Liver (tissue), 9 donors: ENCODE data around the gene STK39. TPM values are rescaled to one million over a fixed set of nuclear protein-coding genes. Genes with fewer than 3 reads are reported as not detected.

Experiments
- DNase-seq: peaks from one replicate; pipeline ENCODE4 v3.0.0-alpha.2; 2017; ENCODE audit warnings: low spot score
- H3K27ac ChIP-seq, 2 donors: one replicate each; pipeline ENCODE4 v1.7.0; 2013; ENCODE audit warnings: inconsistent platforms in 2 of 2, low read length in 2 of 2, control low read depth in 1 of 2, low read depth in 1 of 2, mild to moderate bottlenecking in 1 of 2
- H3K27me3 ChIP-seq, 4 donors: one replicate each; pipeline versions ENCODE4 v1.6.1 to v1.7.0; 2013; ENCODE audit warnings: low read length in 3 of 4, inconsistent platforms in 1 of 4, mild to moderate bottlenecking in 1 of 4, moderate library complexity in 1 of 4; ENCODE audit not compliant: control insufficient read depth in 4 of 4, insufficient read depth in 4 of 4
- H3K36me3 ChIP-seq, 4 donors: one replicate each; pipeline versions ENCODE4 v1.6.1 to v1.7.0; 2013; ENCODE audit warnings: low read length in 3 of 4, mild to moderate bottlenecking in 3 of 4, low read depth in 1 of 4, moderate library complexity in 1 of 4; ENCODE audit not compliant: control insufficient read depth in 4 of 4, insufficient read depth in 3 of 4
- H3K4me1 ChIP-seq, 4 donors: one replicate each; pipeline versions ENCODE4 v1.6.1 to v1.7.0; 2013; ENCODE audit warnings: low read length in 3 of 4, mild to moderate bottlenecking in 3 of 4, moderate library complexity in 1 of 4; ENCODE audit not compliant: control insufficient read depth in 4 of 4, insufficient read depth in 4 of 4
- H3K4me3 ChIP-seq, 3 donors: one replicate each; pipeline versions ENCODE4 v1.6.1 to v1.7.0; 2013; ENCODE audit warnings: low read length in 3 of 3, control low read depth in 1 of 3, low read depth in 1 of 3, mild to moderate bottlenecking in 1 of 3
- H3K9ac ChIP-seq, 2 donors: one replicate each; pipeline ENCODE4 v1.7.0; 2013; ENCODE audit warnings: low read length in 2 of 2, mild to moderate bottlenecking in 2 of 2, moderate library complexity in 2 of 2, control low read depth in 1 of 2, low read depth in 1 of 2
- H3K9me3 ChIP-seq, 4 donors: one replicate each; pipeline versions ENCODE4 v1.6.1 to v1.7.0; 2013; ENCODE audit warnings: low read length in 3 of 4; ENCODE audit not compliant: control insufficient read depth in 4 of 4
- CTCF ChIP-seq: fragments of 150-350 bp; IDR thresholded peaks from 2 replicates; pipeline ENCODE4 v1.5.1; 2017; ENCODE audit warnings: improper control_type of control experiment, low read depth, low read length; ENCODE audit not compliant: missing input control
- EGR1 ChIP-seq, 2 donors: IDR thresholded peaks; 2 replicates each; pipeline ENCODE4 v1.6.1; 2016 to 2018; ENCODE audit warnings: antibody characterized with exemption in 2 of 2, low read depth in 2 of 2
- FOXA1 ChIP-seq: IDR thresholded peaks from 2 replicates; pipeline ENCODE4 v1.6.1; 2016; ENCODE audit warnings: antibody characterized with exemption
- HNF4A ChIP-seq, 2 donors: conservative IDR thresholded peaks; 2 replicates each; pipeline ENCODE4 v1.6.1; 2016; ENCODE audit warnings: antibody characterized with exemption in 2 of 2, mild to moderate bottlenecking in 2 of 2
- HNF4G ChIP-seq: IDR thresholded peaks from 2 replicates; pipeline ENCODE4 v1.6.1; 2016; ENCODE audit warnings: antibody characterized with exemption
- RAD21 ChIP-seq, 2 donors: IDR thresholded peaks; 2 replicates each; pipeline ENCODE4 v1.6.1; 2016; ENCODE audit warnings: antibody characterized with exemption in 2 of 2, mild to moderate bottlenecking in 2 of 2
- REST ChIP-seq: IDR thresholded peaks from 2 replicates; pipeline ENCODE4 v1.6.1; 2016; ENCODE audit warnings: antibody characterized with exemption, mild to moderate bottlenecking
- RXRA ChIP-seq, 2 donors: IDR thresholded peaks; 2 replicates each; pipeline ENCODE4 v1.6.1; 2017 to 2018; ENCODE audit warnings: antibody characterized with exemption in 2 of 2, mild to moderate bottlenecking in 1 of 2
- SP1 ChIP-seq: IDR thresholded peaks from 2 replicates; pipeline ENCODE4 v1.6.1; 2018; ENCODE audit warnings: antibody characterized with exemption, mild to moderate bottlenecking
- TAF1 ChIP-seq: conservative IDR thresholded peaks from 2 replicates; pipeline ENCODE4 v1.6.1; 2016; ENCODE audit warnings: antibody characterized with exemption, mild to moderate bottlenecking
- YY1 ChIP-seq: IDR thresholded peaks from 2 replicates; pipeline ENCODE4 v1.6.1; 2016; ENCODE audit warnings: antibody characterized with exemption, mild to moderate bottlenecking
- ZBTB33 ChIP-seq: IDR thresholded peaks from 2 replicates; pipeline ENCODE4 v1.6.1; 2016; ENCODE audit warnings: antibody characterized with exemption
- WGBS: extraction: QIAGEN DNeasy Blood & Tissue Kit; methylation state at CpG from one replicate; pipeline ENCODE4 v1.1.7; 2013; 5-methylcytosine and 5-hydroxymethylcytosine counted together
- polyA plus RNA-seq, 2 donors: library from polyadenylated mRNA; stranded (reverse) in 1 of 2; unstranded in 1 of 2; fragments of 200-250 nt in 1 of 2; fragments of >200 nt in 1 of 2; fragmentation: Nextera tagmentation in 1 of 2; extraction: Ambion mirVana in 1 of 2; gene quantifications; one replicate each; pipeline versions ENCODE4 v1.2.1 to v1.2.3, GENCODE V29; 2013 to 2015
- total RNA-seq, 2 donors: library from RNA; depleted of rRNA; stranded (reverse); fragments of >200 nt; gene quantifications; one replicate each; pipeline ENCODE4 v1.2.3, GENCODE V29; 2014
- TF ChIP-seq, protein P1 (sequence below): IDR thresholded peaks from 2 replicates; pipeline ENCODE4 v1.6.1; 2016; ENCODE audit warnings: antibody characterized with exemption
- TF ChIP-seq, protein P2 (sequence below): IDR thresholded peaks from 2 replicates; pipeline ENCODE4 v1.6.1; 2016; ENCODE audit warnings: antibody characterized with exemption
- donor health status: healthy.
- donor health status: healthy.
- donor health status: healthy.
- donor health status: healthy.
- donor health status: healthy.

Gene STK39
- total and polyA plus RNA-seq, 4 donors = 0.29 to 1.8 (median 0.73) TPM

- Histone ChIP-seq H3K36me3 (no peaks in the 10 kb centered on the region), H3K9ac (no peak overlapping the region), H3K4me3 (no peak overlapping the region), H3K27ac (no peak overlapping the region), H3K4me1 (peaks cover 0 to 15% (median 5%) of the 10 kb centered on the region in 4 donors), H3K27me3 (no peaks in the 10 kb centered on the region), H3K9me3 (no peaks in the 10 kb centered on the region)
- 81% methylated on average over 8 of the region's 8 CpGs for WGBS
- no peak for DNase-seq
- no peak for TF ChIP-seq RAD21 (IDR thresholded peaks at IDR 0.05)
- no peak for TF ChIP-seq CTCF
- TF ChIP-seq TAF1 = no peak
- TF ChIP-seq, protein P1, sequence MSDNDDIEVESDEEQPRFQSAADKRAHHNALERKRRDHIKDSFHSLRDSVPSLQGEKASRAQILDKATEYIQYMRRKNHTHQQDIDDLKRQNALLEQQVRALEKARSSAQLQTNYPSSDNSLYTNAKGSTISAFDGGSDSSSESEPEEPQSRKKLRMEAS = no peak
- no peak for TF ChIP-seq RXRA (IDR thresholded peaks at IDR 0.05)
- TF ChIP-seq, protein P2, sequence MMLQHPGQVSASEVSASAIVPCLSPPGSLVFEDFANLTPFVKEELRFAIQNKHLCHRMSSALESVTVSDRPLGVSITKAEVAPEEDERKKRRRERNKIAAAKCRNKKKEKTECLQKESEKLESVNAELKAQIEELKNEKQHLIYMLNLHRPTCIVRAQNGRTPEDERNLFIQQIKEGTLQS = no peak
- TF ChIP-seq ZBTB33 = no peak
- TF ChIP-seq YY1 = no peak
- TF ChIP-seq HNF4A (conservative IDR thresholded peaks at IDR 0.05) = no peak
- no peak for TF ChIP-seq FOXA1
- no peak for TF ChIP-seq HNF4G
- no peak for TF ChIP-seq EGR1 (IDR thresholded peaks at IDR 0.05; ENCODE audit: low read depth in 2 of 2)
- TF ChIP-seq SP1 = no peak
- TF ChIP-seq REST = no peak
Observed at GRCh38 chr2:168147830-168148794, 99.3 kb downstream of the STK39 start.
